DOHH2 (cell line): ENCODE measurements around the gene C1RL.

ENCODE experiments used
- H3F3A ChIP-seq: fragments of 200-600 bp; sonication (generic), shearing (Covaris generic); 2 replicates; pipeline ENCODE4 v1.6.0; 2016; ENCODE audit warnings: antibody characterized with exemption, mild to moderate bottlenecking; ENCODE audit not compliant: control insufficient read depth, insufficient read depth
- H3K27ac ChIP-seq: fragments of 200-600 bp; sonication (generic); 2 replicates; pipeline ENCODE4 v1.5.1; 2014; ENCODE audit warnings: low read depth, mild to moderate bottlenecking, low read length, moderate library complexity
- H3K27me3 ChIP-seq: fragments of 200-600 bp; sonication (generic); 2 replicates; pipeline ENCODE4 v1.6.1; 2014; ENCODE audit warnings: mild to moderate bottlenecking, low read length, mixed read lengths; ENCODE audit not compliant: control insufficient read depth
- H3K36me3 ChIP-seq: fragments of 200-600 bp; sonication (generic); 2 replicates; pipeline ENCODE4 v1.6.1; 2014; ENCODE audit warnings: mild to moderate bottlenecking, low read length, moderate library complexity, mixed read lengths; ENCODE audit not compliant: control insufficient read depth
- H3K4me1 ChIP-seq: fragments of 200-600 bp; sonication (generic); 2 replicates; pipeline ENCODE4 v1.6.1; 2014; ENCODE audit warnings: mild to moderate bottlenecking, low read length, mixed read lengths; ENCODE audit not compliant: control insufficient read depth
- H3K4me2 ChIP-seq: fragments of 200-600 bp; sonication (generic); 2 replicates; pipeline ENCODE4 v1.6.0; 2014; ENCODE audit warnings: mild to moderate bottlenecking, low read length, moderate library complexity
- H3K4me3 ChIP-seq: fragments of 200-600 bp; sonication (generic); 2 replicates; pipeline ENCODE4 v1.5.1; 2014; ENCODE audit warnings: mild to moderate bottlenecking, low read length, mixed read lengths
- H3K79me2 ChIP-seq: fragments of 200-600 bp; sonication (generic); 2 replicates; pipeline ENCODE4 v1.6.1; 2014; ENCODE audit warnings: mild to moderate bottlenecking, low read length, mixed read lengths; ENCODE audit not compliant: control insufficient read depth
- H3K9me2 ChIP-seq: fragments of 200-600 bp; sonication (generic); replicated peaks from 2 replicates; pipeline ENCODE4 v1.6.1; 2014; ENCODE audit warnings: mild to moderate bottlenecking, low read length, mixed read lengths; ENCODE audit not compliant: control insufficient read depth
- H3K9me3 ChIP-seq: fragments of 200-600 bp; sonication (generic); 2 replicates; pipeline ENCODE4 v1.6.1; 2014; ENCODE audit warnings: antibody characterized with exemption, low read length, mixed read lengths; ENCODE audit not compliant: control insufficient read depth, insufficient read depth
- H4K20me1 ChIP-seq: fragments of 200-600 bp; sonication (generic); 2 replicates; pipeline ENCODE4 v1.6.0; 2014; ENCODE audit warnings: low read depth, mild to moderate bottlenecking, antibody characterized with exemption, low read length, moderate library complexity; ENCODE audit not compliant: control insufficient read depth, insufficient read depth
- EZH2phosphoT487 ChIP-seq: fragments of 200-600 bp; sonication (generic); IDR thresholded peaks from 2 replicates; pipeline ENCODE4 v1.6.1; 2017; ENCODE audit warnings: borderline replicate concordance, mild to moderate bottlenecking, antibody characterized with exemption, low read length, moderate library complexity, mixed read lengths
- TF ChIP-seq, protein P1 (sequence below): fragments of 200-600 bp; sonication (generic); IDR thresholded peaks from one replicate; pipeline ENCODE4 v1.5.1; 2014; ENCODE audit warnings: antibody characterized with exemption, mild to moderate bottlenecking, low read depth, low read length; ENCODE audit not compliant: poor library complexity, severe bottlenecking

Gene C1RL

DNA sequence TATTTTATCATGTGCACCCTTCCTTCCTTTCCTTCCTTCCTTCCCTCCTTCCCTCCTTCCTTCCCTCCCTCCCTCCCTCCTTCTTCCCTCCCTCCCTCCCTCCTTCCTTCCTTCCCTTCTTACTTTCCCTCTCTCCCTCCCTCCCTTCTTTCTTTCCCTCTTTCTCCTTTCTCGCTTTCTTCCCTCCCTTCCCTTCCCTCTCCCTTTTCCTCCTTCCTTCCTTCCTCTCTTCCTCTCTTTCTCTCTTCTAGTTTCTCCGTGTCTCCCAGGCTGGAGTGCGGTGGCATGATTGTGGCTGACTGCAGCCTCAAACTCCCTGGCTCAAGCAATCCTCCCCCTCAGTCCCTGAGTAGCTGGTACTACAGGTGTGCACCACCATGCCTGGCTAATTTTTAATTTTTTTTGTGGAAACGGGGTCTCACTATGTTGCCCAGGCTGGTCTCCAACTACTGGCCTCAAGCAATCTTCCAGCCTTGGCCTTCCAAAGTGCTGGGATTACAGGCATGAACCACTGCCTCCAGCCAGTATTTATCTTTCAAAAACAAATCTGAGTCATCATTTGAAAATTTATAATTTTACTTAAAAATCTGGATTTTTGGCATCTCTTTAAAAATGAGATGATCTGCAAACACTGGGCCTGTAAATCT lies 7.8 kb downstream of the C1RL start:
- H3K79me2 ChIP-seq, result no peaks in the 10 kb centered on the region
- H3K36me3 ChIP-seq, result no peaks in the 10 kb centered on the region
- H3K9me2 ChIP-seq, result no peaks in the 10 kb centered on the region
- H3K4me2 ChIP-seq, result no peak overlapping the region
- no peak overlapping the region for H3K27ac ChIP-seq
- TF ChIP-seq, protein P1, sequence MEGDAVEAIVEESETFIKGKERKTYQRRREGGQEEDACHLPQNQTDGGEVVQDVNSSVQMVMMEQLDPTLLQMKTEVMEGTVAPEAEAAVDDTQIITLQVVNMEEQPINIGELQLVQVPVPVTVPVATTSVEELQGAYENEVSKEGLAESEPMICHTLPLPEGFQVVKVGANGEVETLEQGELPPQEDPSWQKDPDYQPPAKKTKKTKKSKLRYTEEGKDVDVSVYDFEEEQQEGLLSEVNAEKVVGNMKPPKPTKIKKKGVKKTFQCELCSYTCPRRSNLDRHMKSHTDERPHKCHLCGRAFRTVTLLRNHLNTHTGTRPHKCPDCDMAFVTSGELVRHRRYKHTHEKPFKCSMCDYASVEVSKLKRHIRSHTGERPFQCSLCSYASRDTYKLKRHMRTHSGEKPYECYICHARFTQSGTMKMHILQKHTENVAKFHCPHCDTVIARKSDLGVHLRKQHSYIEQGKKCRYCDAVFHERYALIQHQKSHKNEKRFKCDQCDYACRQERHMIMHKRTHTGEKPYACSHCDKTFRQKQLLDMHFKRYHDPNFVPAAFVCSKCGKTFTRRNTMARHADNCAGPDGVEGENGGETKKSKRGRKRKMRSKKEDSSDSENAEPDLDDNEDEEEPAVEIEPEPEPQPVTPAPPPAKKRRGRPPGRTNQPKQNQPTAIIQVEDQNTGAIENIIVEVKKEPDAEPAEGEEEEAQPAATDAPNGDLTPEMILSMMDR, result no peak
- no peak for TF ChIP-seq EZH2phosphoT487
- no peaks in the 10 kb centered on the region for H3K4me1 ChIP-seq
- H4K20me1 ChIP-seq, result no peaks in the 10 kb centered on the region
- H3F3A ChIP-seq, result no peaks in the 10 kb centered on the region
- H3K9me3 ChIP-seq, result peaks cover 8% of the 10 kb centered on the region; the same call in 1 of the 2 replicates
- H3K4me3 ChIP-seq, result no peak overlapping the region
- peaks cover 9% of the 10 kb centered on the region; the same call in 1 of the 2 replicates for H3K27me3 ChIP-seq

DNA sequence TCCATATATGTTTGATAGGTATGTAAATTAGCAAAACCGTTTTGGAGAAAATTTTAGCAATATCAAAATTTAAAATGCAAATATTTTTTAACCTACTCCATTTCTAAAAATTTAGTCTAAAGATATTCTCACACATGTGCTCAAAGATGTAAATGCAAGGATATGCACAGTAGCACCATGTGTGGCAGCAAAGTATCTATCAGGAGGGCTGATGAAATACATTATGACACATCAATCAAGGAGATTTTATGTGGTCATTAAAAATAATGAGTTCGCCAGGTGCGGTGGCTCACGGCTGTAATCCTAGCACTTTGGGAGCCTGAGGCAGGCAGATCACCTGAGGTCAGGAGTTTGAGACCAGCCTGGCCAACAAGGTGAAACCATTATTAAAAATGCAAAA lies 8.8 kb downstream of the C1RL start:
- Histone ChIP-seq H3K9me3 (no peaks in the 10 kb centered on the region), H3F3A (no peaks in the 10 kb centered on the region), H4K20me1 (no peaks in the 10 kb centered on the region), H3K4me2 (no peak overlapping the region), H3K79me2 (no peaks in the 10 kb centered on the region), H3K27me3 (peaks cover 9% of the 10 kb centered on the region; the same call in 1 of the 2 replicates), H3K27ac (no peak overlapping the region), H3K4me1 (no peaks in the 10 kb centered on the region), H3K4me3 (no peak overlapping the region), H3K9me2 (no peaks in the 10 kb centered on the region), H3K36me3 (no peaks in the 10 kb centered on the region)
- no peak for TF ChIP-seq EZH2phosphoT487
- TF ChIP-seq, protein P1, result no peak

DNA sequence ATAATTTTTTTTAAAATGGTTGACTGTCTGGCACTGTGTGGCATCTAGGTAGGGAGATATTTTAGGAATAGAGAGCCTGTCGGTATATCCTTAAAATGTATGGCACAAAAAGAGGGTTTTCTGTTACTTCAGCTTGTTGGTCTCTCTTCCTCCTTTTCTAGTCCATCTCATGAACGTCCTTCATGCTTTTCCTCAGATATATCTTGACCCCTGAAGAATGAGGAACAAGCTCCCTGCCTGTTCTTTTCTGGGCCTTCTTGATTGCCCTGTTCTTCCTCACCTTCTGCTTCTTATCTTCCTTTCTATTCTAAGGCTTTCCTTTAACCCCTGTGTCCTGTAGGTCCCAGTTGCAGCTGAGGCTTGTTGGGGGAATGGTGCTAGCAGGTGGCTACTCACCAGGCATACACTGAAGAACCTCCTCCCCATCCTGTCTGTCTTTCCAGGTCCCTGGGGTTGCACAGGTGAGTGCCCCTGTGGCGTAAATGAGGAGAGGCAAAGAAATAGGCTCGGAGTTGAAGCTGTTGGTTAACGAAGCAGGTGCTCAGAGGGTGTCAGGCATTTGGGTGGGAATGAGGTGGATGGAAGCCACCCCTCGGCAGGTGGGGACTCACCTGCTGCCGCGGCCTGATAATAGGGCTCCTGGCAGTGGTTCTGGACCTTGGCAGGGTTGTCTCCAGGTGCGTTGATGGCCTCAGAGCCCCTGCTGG lies 9.6 kb downstream of the C1RL start:
- no peaks in the 10 kb centered on the region for H3K9me2 ChIP-seq
- no peak overlapping the region for H3K4me3 ChIP-seq
- H3K36me3 ChIP-seq, result no peaks in the 10 kb centered on the region
- no peak overlapping the region for H3K4me2 ChIP-seq
- peaks cover 9% of the 10 kb centered on the region; the same call in 1 of the 2 replicates for H3K27me3 ChIP-seq
- H4K20me1 ChIP-seq, result no peaks in the 10 kb centered on the region
- H3K79me2 ChIP-seq, result no peaks in the 10 kb centered on the region
- no peaks in the 10 kb centered on the region for H3K9me3 ChIP-seq
- no peak for TF ChIP-seq EZH2phosphoT487
- TF ChIP-seq, protein P1, result no peak
- H3K27ac ChIP-seq, result no peak overlapping the region
- no peaks in the 10 kb centered on the region for H3F3A ChIP-seq
- no peaks in the 10 kb centered on the region for H3K4me1 ChIP-seq
